ENCODE results near the gene PPARGC1A. TPM values are rescaled to one million over a fixed set of nuclear protein-coding genes. Genes with fewer than 3 reads are reported as not detected.

The PPARGC1A gene
- total RNA-seq, 1 donor from 2014 or later = 5.5 TPM

DNA sequence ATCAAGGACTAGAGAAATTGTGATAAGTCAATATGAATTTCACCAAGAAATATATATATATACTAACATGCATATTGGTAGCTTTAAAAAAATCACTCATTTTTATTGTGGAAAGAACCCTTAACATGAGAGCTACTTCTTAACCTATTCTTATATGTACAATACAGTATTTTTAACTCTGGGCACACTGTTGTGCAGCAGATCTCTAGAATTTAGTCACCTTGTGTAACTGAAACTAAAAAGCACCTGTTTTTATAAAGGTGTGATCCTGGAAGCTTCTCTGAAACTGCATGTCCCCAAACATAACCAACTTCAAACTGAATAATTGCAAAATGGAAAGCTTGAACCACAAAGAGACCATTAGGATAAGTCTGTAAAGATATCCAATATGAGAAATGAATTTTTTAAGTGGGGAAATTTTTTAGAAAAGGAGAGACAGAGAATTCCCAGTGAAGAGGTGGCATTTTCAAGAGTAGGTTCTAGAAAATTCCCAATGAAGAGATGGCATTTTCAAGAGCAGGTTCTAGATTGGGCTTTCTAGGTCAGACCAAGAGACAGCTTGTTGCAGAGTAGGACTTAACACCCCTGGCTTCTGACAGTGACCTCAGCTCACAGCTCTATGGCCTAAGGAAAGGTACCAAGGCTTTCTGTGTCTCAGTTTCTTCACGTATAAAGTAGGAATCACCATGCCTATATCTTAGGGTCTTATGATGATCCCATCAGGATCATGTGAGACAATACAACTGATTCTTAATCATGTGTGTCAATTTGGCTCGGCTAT, 22.0 kb upstream of the PPARGC1A start:
- DNase-seq = no peak

DNA sequence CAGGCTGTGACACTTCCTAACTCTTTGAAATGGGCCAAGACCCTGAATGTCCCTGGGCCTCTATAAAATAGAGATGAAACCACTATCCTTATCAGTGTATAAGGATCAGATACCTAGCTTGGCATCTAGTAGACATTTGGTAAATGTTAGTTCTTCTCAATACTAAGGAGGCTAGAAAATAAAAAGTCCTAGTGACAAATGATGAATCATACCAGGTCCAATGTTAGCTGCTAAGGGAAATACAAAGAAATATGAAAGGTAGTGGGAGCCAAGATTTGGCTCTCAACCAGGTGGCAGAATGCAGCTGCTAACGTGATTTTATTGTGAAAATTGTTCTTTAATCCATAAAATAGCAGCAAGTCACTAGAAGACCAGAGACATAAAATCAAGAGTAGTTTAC, 19.8 kb upstream of the PPARGC1A start:
- no peak for DNase-seq

DNA sequence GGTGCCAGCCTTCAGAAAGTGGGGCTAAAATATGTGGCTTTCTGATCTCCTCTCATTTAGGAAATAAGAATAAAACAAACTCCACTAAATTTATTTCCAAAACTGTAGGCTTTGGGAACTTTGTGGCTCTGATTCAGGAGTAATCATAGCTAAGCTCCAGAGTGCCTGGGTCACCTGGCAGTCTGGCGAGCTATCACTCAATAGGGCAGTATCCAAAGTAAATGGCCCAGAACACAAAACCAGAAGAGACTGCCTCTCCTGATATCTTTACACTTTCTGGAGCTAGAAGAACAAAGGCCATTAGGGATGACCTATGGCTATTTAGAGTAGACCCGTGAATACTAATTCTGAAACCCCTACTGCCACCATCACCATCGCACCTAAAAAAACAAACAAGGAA, 17.0 kb upstream of the PPARGC1A start:
- no peak for DNase-seq

DNA sequence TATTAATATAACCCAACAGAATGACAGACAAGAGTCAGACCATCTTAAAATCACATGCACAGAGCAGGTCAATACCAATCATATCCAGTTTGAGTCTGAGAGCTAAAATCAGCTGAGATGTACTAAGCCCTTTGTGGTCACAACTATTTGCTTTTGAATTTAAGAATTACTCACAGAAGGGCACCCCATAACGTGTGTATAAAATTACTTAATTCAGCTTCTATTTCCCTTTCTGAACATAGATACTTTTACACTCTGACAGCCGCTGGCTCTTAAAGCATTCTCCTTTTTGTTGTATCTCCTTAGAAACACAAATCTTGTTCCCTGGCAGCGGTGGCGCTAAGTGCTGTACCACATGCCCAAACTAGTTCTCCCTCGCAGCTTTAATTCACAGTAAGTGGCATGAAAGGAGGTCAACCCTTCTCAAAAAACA, 14.8 kb upstream of the PPARGC1A start:
- peak; percentile 13 for DNase-seq

DNA sequence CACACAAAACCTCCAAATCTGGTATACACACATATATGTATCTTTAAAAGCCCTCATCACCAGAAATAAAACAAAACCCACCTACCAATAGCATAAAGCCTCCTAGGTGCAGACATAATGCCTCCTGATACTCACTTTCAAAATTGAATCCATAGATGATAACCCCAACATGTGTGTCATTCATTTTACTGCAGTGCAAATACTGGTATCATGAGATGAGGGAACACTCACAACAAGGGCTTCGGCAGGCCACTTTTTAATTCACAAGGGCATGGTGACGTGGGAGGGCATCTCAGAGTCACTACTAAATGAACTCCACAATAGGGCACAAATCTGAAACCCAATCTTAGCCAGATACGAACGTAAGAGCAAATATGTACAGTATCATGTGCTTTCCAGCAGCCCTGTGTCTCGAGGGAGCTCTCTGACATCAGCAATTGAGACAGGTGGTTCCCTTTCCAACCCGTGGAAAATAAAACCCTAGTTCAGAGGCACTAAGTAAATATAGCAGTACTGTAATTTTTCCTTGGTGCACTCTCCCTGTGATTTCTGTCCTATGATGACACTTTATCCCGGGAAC, 14.1 kb upstream of the PPARGC1A start:
- no peak for DNase-seq

DNA sequence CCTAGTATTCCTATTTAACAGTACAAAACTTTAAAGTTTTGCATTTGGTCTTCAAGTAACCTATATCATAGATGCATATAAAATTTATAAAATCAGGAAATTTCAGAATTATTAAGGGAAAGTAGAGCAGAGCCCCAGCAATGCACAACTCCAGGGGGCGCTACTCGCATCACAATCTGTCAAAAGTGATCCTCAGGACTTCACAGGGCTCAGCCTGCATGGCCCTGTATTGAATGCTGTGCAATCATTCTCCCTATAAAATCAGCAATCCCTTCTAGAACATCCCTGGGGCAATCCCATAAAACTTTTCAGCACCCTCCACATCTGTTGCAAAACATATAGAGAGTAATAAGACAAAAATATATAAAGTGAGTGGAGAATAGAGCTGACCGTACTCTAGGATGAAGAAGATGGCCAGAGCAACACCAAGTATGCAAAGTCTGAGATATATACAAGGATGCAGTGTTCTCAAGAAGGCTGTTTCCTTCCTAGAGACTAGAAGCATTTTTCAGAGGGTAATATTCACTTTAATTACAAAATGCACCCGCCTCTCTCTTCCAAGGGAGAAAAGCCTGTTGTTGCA, 12.5 kb upstream of the PPARGC1A start:
- no peak for DNase-seq

DNA sequence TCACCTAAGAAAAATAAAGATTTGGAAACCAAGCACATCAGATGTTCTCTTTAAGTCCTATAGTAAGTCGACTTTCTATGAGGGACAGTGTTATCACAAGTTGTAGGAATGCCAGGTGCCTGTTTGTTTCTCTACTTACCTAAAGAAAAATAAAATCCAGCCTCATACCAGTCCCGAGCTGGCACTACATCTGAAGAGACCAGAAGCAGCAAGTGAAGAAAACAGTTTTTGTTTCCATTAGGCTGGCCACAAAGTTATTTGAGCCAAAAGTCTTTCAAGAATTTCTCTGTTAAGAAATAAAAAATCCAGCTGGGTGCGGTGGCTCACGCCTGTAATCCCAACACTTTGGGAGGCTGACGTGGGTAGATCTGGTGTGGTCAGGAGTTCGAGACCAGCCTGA, 10.8 kb upstream of the PPARGC1A start:
- no peak for DNase-seq

DNA sequence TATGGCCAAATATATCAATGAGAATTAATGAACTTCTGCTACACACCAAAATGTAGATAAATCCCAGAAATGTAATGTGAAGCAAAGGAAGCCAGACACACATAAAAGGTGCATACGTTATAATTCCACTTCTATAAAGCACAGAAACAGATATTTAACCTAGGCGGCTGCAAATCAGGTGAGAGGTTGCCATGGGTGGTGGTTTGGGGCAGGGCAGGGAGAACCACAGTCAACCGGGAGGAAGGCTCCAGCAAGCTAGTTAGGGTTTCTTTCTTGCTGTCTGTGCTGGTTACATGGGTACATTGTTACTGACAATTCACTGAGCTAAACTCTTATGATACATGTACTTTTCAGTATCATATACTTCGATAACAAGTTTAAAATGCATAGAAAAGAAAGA, 9.7 kb upstream of the PPARGC1A start:
- DNase-seq = no peak

DNA sequence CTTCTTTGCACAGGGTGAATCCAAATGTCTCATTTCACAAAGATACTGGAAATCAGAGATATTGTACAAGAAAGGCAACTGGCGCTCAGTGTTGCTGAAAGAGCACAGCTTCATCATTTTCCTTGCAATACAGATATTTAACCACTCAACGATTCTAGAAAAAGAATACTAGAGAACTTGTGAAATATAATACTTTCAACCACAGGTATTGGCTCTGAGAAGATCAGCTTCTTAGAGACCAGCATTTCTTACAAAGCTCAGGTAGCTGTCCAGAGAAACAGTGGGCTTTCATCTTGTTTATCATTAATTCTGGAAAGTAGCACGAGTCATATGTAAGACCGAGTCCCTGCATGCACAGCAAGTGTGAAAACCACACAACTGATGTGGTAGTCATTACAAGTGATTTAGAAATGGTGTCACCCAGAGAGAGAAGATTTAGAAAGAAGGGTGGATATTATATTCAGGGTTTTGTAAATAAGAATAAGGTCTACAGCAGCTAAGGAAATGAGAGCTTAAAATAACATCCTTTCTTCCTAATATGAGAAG, 7.8 kb upstream of the PPARGC1A start:
- no peak for DNase-seq

DNA sequence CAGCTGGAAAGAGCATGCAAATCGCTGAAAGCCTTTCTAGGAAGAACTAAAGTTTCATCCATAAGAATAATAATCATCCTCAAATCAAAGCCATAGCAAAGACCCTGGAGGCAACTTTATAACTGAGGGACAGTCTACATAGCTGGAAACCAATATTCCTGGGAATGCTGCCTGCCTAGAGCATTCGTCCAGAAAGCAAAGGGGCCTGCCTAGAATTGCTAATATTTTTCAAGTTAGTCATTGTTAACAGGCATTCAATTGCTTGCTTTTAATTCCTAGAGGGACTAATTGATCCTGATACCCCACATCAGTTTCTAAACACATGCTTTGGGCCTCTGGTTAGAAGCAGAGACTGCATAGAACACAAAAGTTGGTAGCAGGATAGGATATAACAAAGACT, 4.2 kb upstream of the PPARGC1A start:
- DNase-seq = no peak

DNA sequence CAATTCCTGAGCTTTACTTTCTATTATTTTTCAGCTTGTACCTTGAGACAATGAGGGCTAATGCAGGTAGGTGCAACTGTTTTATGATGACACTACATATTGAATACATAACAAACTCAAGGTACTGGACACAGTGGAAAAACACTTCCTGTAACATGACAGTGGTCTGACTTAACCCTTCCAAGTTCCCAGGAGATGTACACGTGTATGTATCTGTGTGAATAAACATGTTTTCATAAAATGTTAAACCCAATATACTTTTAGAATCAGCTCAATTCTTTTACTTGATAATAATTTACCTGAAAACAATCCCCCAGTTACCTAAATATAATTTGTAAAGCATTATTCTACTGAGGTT, 1.2 kb upstream of the PPARGC1A start:
- no peak for DNase-seq

DNA sequence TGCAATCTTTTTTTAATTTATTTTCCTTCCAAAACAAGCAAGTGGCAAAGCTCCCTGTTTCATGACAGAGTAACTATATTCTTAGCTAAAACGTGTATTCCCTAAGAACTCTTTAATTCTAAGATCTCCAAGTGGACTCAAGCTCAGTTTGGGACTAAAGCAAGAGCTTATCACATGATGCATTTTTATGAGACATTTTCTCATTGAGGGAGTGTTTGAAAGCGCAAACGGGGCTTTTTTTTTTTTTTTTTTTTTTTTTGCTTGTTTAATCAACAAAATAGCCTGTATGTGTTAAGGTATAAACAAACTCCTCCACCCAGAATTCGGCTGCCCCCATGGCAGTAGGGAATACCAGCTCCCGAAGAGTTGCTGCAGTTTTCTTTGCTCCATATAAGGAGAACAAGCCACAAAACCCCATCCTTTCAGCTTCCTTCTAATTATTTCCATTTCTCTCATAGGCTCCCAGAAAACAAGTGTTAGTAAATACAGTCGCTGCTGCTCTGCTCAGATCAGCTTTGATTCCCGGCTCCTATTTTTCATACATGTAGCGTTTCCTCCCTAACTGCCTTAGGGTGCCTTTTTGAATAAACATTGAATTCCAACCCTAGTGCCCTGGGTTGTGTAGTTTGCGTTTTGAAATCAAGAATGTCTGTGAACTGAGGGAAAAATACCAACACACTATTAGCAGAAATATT, 669 bp upstream of the PPARGC1A start:
- no peak for DNase-seq

DNA sequence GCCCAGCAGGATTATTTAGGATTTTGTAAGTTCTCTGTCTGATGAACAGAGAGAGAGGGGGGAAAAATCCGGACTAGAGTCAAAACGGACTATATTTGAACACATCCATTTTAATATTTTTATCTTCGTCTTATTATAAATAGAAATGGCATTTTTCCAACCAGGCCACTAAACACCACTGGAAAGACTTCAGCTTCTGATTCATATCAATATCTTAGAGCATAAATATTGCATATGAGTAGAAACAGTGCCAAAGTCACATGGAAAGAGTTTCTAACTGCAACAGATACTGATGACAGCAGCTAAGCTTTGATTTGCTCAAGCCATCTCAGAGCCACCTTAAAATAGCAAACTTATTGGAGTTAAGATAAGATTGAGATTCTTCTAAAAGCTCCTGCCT, 456 bp downstream of the PPARGC1A start:
- DNase-seq = no peak

DNA sequence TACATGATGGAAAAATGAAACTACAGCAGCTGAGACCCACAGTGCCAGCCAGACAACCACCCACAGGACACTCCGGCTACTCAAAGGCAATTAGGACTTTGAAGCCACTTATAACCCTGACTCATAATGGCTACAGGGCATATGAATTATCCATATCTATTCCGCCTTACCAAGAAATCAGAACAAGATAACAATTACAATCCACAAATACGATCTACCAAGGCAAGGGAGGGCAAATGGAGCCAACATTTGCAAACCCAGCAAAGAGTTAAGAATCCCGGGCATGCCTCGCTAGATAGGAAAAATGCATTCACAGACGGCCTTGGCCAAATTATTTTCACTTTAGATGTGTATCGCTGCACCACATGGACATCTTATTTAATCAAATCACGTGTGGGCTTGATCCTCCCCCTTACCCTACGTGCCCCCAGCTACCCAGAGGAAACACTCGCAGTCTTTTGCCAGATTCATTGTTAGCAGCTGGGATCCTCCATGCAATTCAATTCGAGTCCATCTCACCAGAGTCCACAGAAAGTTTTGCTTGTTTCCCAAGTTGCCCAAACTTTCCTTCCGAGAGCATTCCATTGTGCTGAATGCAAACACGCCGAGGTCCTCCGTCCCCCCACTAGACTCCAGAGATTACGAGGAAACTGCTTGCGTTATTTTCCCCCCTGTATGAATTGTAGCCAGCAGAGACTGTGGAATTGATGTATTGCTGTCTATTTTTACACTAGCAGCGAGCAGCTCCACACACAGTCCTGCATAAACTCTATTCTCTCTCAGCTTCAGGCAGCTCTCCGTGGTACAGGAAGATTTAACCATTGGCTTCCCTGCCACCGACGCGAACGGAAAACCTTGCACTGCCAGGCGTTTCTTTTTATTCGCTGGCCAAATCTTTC, 1.2 kb downstream of the PPARGC1A start:
- no peak for DNase-seq

DNA sequence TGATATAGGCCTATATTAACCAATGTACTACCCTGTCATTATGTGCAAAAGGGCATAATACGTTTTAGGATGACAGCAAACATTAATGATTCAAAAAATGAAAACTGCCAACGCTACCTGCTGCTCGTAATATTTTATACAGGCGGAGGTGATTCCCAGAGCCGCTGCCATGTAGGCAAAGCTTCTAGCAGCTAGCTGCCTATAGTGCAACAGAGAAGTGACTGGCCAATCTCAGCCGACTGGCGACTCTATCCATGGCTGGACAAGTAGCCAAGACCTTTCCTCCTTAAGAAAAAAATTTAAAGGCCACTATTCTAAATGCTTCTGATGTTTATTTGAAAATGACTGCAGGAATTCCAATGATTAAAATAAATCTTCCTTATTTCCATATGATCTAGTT, 1.9 kb downstream of the PPARGC1A start:
- no peak for DNase-seq

DNA sequence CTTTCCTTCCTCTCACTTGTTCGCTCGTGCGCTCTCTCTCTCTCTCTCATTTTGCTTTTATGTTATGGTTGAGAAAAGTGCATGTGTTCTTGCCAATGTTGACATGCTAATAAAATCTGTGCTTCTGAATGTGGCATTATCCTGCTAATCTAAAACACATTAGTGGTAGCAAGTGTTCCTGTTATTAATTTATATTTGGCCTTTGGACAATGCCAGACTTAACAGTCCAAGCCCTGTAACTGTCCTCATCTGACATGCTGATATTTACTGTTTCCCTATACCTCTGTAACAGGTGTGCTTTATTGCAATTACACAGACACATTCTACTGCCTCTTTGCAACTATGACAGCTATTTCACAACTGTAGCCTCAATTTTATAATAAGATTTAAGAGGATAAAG, 2.7 kb downstream of the PPARGC1A start:
- DNase-seq = no peak

DNA sequence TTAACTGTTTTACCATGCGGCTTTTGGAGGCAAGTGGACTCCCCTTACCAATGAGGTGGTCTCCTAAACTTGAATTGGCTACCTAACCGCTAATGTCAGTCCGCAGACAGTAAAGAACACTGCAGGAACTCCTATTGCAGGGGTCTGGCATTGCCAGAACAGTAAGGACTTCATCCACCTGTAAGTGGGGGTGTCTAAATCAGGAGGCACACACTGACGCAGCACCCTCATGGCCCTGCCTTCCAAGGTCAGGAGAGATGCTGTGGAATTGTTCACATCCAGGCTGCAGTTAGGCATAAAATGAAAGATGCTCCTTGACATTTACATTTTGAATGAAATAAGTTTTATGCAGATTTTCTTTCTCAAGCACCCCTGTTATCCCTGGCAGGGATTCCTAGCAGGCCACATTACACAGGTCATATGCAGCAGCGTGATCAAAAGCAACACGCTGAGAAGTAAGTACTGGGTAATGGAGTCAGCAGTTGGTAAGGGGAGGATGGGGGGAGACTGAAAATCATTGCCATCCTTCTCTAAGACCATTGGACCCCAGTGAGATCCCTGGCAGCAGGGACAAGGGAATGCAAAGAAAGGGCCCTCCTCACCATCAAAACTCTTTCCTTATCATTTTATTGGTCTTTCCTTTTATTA, 3.8 kb downstream of the PPARGC1A start:
- no peak for DNase-seq

DNA sequence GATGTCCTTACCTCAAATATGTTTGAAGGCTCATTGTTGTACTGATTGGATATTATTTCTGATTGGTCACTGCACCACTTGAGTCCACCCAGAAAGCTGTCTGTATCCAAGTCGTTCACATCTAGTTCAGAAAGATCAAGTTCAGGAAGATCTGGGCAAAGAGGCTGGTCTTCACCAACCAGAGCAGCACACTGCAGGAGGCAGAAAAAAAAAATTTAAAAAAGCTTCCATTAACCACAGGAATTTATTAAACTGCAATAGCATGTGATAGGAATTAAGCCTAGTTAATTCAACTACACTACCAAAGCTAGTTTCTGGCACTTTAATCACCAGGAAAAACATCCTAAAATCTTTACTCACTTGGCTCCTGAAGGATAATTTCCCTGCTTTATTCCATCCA, 5.1 kb downstream of the PPARGC1A start:
- DNase-seq = no peak

DNA sequence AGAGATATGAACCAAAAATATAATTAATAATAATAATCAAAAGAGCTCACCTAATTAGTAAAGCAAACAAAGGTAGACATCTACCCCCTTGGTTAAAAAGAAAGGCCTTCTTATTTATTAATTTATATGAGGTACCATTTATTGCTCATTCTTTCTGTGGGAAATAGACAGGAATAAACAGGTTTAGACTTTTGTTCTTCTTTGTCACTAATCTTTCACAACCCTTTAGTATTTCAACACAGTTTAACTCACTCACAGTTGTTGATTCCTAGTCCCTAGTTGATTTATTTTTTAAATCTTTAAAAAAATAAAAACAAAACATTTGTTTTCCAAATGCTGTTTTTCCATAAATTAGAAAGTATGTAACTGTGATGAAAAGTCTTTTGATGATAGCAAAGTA, 5.6 kb downstream of the PPARGC1A start:
- DNase-seq = no peak

DNA sequence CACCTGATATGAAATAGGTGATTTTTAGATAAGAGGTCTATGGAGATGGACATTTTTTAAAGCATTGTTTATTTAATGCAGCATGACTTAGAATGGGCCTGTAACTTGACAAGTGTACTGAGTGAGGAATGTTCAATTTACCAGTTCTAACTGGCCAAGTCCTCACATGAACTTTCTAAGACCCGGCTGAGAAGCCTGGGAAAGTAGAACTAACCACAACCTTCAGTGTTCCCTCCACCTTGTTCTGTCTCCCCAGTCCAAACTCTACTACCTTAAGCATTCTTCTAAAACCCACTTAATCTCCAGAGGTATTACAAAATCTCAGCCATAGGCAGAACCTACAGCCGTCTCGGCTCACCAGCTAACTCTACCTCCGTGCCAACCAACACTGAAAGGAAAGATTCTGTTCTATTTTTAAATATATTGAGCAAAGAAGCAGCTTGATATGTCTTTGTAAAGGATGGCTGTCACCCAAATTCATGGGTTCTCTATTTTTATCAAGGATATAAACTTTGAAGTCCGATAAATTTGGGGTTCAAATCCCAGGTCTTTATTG, 6.8 kb downstream of the PPARGC1A start:
- DNase-seq = no peak

DNA sequence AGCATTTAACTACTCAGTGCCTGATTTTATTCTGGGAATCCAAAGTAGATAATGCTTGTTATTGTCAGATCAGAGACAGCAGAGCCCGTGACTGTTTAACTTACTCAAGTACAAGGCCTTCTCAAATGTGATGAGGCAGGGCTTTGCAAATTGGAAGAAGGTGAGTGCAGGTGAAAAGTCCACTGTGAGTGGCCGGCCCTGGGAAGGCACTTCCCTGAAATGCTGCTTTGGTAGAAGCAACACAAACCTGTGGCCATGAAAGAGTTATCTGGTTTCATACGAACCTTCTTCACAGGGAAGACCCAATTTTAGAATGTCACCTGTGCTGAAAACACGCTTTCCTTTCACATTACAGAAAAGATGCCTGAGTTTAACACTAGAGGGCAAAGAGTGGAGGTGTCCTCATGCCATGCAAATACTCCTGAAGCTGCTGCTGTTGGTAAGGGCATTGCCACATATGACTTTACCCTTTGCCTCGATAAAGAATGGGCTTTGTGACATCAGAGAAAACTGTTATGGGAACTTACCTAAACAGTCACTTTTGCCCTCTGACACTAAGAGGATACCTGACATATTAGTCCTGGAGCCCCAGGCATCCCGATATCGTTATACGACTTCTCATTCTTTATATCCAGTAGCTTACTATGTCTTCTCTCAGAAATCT, 8.0 kb downstream of the PPARGC1A start:
- no peak for DNase-seq

Measured in occipital lobe (tissue), 2 donors.